ENCODE results near the gene URB1. TPM values are rescaled to one million over a fixed set of nuclear protein-coding genes. Genes with fewer than 3 reads are reported as not detected.

Gene URB1
- total and polyA plus RNA-seq, 9 donors: 7.6 to 29.6 (median 18.0) TPM

GRCh38 chr21:32338209-32338921 lies 54.4 kb downstream of the URB1 start:
- Histone ChIP-seq H3K4me1 (ENCODE audit: insufficient read depth) (no peaks in the 10 kb centered on the region), H3K9me3 (no peaks in the 10 kb centered on the region), H3K4me3 (no peak overlapping the region), H3K27ac (no peak overlapping the region), H3K36me3 (no peaks in the 10 kb centered on the region), H3K27me3 (no peaks in the 10 kb centered on the region)
- 92 to 95% (median 93%) methylated on average over 23 of the region's 23 CpGs for WGBS, 3 donors
- TF ChIP-seq CTCF (IDR thresholded peaks at IDR 0.05) (no peak), POLR2A (IDR thresholded peaks at IDR 0.05) (no peak), EP300 (IDR thresholded peaks at IDR 0.05) (no peak)
- intact Hi-C loops (cut with DNase I): no loop called here
- peak in 1 of 5 donors; percentile 4 for DNase-seq

- no peak for TF ChIP-seq EP300 (IDR thresholded peaks at IDR 0.05)
- no peak for TF ChIP-seq POLR2A (IDR thresholded peaks at IDR 0.05)
- TF ChIP-seq CTCF (IDR thresholded peaks at IDR 0.05): no peak
- Histone ChIP-seq H3K4me3 (no peak overlapping the region), H3K27ac (no peak overlapping the region), H3K9me3 (no peaks in the 10 kb centered on the region), H3K27me3 (no peaks in the 10 kb centered on the region), H3K36me3 (no peaks in the 10 kb centered on the region), H3K4me1 (ENCODE audit: insufficient read depth) (no peaks in the 10 kb centered on the region)
- WGBS, 3 donors: 74 to 88% (median 78%) methylated on average over 8 of the region's 8 CpGs
- intact Hi-C loops (cut with DNase I): no loop called here
- no peak for DNase-seq
Observed at GRCh38 chr21:32337206-32337605, 55.6 kb downstream of the URB1 start.

GRCh38 chr21:32336711-32337110 lies 56.1 kb downstream of the URB1 start:
- DNase-seq: no peak
- Histone ChIP-seq H3K9me3 (no peaks in the 10 kb centered on the region), H3K4me1 (ENCODE audit: insufficient read depth) (no peaks in the 10 kb centered on the region), H3K36me3 (no peaks in the 10 kb centered on the region), H3K4me3 (no peak overlapping the region), H3K27me3 (no peaks in the 10 kb centered on the region), H3K27ac (no peak overlapping the region)
- TF ChIP-seq POLR2A (IDR thresholded peaks at IDR 0.05) (no peak), EP300 (IDR thresholded peaks at IDR 0.05) (no peak), CTCF (IDR thresholded peaks at IDR 0.05) (no peak)
- 40 to 63% (median 45%) methylated on average over 1 of the region's 1 CpG for WGBS, 3 donors
- intact Hi-C loops (cut with DNase I): no loop called here

- H3K27me3 ChIP-seq: no peaks in the 10 kb centered on the region
- no peak overlapping the region for H3K4me3 ChIP-seq
- H3K4me1 ChIP-seq (ENCODE audit: insufficient read depth): no peaks in the 10 kb centered on the region
- no peak for TF ChIP-seq EP300 (IDR thresholded peaks at IDR 0.05)
- TF ChIP-seq POLR2A (IDR thresholded peaks at IDR 0.05): no peak
- TF ChIP-seq CTCF (IDR thresholded peaks at IDR 0.05): no peak
- H3K36me3 ChIP-seq: no peaks in the 10 kb centered on the region
- H3K9me3 ChIP-seq: no peaks in the 10 kb centered on the region
- DNase-seq: peak in 2 of 5 donors; percentile 29 to 44
- WGBS, 3 donors: 46 to 71% (median 49%) methylated on average over 27 of the region's 27 CpGs
- no peak overlapping the region for H3K27ac ChIP-seq
- intact Hi-C loops (cut with DNase I): no loop called here
Observed at GRCh38 chr21:32335601-32336575, 56.9 kb downstream of the URB1 start.
